Stimulated activated CD8-positive, alpha-beta memory T cell treated with anti-CD3 and anti-CD28 coated beads, Interleukin-12 subunit alpha, Interleukin-12 subunit beta, amount 100 ng/mL, for 1 hour (primary cell): ENCODE results near the gene SLC5A11.

Experiments
- DNase-seq: peaks from one replicate; pipeline ENCODE4 v3.0.0-alpha.2; 2020; ENCODE audit warnings: low read depth

SLC5A11 gene

DNA sequence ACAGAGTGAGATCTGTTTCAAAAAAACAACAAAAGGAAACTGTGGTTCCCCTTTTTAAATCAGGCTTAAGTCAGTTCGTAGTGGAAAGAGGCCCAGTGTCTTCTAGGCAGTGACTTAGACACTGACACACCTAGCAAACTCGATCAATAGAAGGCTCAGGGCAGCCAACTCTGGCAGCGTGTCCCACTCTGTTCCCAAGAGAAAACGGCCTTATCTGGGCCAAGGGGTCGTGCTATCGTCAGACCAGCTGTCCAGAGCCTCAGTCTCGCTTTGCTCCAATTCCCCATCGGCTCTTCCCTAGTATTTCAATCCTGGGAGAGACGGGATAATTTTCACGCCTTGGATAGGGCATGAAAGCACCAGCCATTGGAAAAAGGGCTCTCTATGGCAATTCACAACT, 72.9 kb downstream of the SLC5A11 start:
- DNase-seq: no peak

DNA sequence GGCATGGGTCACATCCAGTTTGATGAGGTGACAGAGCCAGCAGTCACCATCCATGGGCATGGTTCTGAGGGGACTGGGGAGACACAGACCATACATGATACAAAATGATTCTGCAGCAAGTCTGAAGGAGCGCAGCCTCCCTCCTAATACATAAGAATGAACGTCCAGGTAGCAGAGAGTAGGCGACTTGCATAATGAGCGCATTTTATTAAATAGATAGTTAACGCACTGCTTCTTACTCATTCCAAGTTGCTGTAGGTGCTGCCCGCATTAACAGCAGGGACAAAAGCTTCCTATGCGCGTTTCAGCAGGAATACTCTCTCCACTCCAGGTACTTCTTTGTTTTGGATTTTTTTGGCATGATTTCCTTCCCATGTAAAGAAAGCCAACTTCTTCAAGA, 73.8 kb downstream of the SLC5A11 start:
- DNase-seq: no peak

DNA sequence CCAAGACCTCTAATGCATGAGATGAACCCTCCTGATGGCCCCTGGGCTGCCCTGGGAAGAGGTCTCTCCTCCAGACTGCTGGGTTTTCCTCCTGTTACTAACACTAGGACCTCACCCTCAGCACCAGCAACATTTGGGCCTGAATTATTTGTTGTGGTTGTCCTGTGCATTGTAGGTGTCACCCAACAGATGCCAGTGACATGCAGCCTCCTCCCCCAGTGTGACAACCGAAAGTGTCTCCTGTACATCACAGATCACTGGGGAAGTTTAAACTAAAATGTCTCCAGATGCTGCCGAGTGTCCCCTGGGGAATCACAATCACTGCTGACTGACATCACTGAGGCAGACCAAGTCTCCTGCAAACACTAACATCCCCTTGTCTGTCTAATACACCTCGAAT, 74.8 kb downstream of the SLC5A11 start:
- no peak for DNase-seq

DNA sequence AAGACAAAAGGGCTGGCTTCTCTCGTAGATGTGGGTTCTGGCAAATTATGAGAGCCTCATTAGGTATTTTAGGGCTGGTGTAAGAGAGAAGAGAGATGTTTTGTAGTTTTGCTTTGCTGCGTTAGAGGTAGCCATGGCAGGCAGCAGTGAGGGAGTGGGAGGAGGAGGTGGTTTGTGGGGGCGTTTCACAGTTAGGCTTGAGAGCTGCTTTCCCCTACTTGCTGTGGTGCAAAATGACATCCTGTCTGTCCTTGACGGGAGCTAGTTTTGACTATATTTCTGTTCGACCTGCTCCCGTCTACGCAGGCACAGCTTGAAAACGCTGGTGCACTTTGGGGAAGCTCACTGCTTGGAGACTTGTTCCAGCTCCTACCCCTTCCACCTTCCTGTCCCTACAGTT, 75.5 kb downstream of the SLC5A11 start:
- DNase-seq: no peak

DNA sequence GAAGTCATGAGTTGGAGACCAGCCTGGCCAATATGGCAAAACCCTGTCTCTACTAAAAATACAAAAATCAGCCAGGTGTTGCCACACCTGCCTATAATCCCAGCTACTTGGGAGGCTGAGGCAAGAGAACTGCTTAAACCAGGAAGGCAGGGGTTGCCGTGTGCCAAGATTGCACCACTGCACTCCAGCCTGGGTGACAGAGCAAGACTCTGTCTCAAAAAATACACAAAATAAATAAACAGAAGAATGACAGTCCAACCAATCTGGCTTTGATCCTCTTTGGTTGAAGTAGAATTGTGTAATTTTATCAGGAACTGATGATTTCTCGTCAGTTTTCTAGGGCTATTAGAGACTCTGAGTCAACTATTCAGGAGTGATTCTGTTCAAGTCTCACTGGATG, 79.4 kb downstream of the SLC5A11 start:
- no peak for DNase-seq

DNA sequence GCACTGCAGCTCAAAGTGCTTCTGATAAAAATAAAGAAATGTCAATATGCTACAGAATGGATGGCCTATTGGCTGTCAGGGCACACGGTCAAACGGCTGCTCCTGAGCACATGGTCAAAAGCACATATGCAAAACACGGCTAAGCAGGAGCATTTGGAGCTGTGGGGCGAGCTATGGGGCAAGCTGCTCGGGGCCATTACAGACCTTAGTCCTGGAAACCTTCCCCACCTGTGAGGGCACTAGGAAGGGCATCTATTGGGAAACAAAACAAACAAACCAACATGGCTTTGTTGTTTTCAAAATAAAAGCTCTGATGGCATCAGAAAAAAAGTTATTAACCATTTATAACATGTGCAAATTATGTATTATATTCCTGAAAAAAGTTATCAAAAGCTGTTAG, 83.6 kb downstream of the SLC5A11 start:
- no peak for DNase-seq

DNA sequence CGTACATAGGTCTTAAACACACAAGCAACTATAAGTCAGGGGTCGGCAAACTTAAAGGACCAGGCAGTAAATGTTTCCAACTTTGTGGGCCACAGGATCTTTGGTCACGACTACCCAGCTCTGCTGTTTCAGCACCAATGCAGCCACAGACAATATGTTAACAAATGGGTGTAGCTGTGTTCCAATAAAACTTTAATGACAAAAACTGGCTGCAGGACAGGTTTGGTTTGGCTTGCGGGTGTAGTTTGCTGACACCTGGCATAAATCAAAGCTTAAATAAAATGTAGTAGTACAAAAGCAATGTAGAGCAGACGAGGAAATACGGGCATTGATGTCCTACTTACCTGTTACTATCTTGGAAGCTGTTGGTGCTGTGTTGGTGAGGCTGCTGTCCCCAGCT, 84.7 kb downstream of the SLC5A11 start:
- DNase-seq: no peak

DNA sequence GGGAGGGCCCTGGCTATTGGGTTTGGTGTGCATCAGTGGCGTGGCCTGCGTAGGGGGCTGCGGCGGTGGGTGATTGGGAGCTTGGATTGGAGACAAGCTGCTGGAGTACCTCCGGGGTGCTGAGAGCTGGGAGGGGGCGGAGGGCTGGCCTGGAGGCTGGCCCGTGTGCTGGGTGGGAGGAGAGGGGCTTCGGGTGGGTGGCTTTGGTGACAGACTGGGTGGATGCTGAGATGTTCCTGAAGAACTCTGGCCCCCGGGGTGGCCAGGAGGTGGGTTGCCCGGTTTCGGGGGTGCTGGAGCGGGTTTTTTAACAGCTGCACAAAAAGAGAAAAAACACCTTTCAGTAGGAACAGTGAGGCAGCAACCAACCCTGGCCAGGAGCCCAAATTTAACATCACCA, 85.3 kb downstream of the SLC5A11 start:
- no peak for DNase-seq

DNA sequence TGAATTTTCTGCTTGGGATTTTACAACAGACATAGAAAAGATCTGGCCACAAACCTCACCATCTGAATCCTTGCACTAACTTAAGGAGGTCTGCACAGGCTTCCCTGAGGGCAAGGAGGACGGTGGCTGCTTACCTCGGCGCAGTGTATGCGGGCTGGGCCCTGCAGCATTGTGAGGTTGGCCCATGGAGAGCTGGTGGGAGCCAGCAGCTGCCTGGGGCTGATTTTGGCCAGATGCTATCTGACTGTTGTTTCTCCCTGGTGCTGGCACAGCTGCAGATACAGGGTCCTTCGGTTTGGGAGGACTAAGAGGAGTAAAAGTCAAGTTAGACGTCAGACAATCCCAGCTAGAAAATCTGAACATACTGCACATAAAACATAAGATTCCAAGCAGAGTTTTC, 89.6 kb downstream of the SLC5A11 start:
- no peak for DNase-seq

DNA sequence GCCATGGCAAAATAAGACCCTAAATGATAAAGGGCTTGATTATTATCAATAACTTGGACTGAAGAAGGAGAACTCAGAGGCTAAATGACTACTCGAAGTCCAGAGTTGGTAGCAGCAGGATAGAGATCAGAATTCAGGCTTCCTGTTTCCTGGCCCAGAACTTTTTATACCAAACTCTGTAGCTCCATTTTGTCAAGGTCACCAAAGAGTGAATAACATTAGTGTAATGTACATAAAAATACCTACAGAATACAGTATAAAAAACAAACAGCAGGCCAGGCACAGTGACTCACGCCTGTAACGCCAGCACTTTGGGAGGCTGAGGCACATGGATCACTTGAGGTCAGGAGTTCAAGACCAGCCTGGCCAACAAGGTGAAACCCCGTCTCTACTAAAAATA, 90.4 kb downstream of the SLC5A11 start:
- no peak for DNase-seq

DNA sequence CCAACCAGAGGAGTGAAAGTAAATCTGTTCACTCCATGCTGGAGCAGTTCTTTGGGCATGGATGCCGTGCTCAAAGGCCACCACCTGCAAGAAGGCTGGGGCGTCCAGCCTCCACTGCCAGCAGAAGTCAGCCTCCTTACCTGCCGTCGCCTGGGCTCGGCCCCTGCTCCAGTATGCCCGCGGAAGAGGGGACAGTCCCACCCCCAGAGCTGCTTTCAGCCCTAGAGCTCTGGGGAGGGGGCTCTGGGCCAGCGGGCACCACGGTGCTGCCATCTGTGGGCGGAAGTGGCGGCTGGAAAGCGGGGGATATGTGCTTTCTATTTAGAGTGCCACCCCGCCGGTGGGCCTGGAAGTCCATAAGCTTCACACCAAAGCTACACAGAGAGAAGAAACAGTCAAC, 93.5 kb downstream of the SLC5A11 start:
- no peak for DNase-seq

DNA sequence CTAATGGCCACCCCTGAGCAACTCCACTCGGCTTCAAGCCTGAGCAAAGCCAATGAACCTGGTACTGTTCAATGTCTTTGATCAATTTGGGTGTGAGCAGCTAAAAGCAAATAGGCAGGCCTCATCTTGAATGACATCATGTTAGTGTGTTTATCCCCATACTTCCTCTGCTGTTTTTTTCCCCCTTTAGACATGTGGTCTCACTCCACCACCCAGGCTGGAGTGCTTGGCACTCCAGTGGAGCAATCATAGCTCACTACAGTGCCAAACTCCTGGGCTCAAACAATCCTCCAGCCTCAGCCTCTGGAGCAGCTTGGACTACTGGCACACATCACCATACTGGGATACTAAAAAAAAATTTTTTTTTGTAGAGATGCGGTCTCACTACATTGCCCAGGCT, 94.0 kb downstream of the SLC5A11 start:
- no peak for DNase-seq

DNA sequence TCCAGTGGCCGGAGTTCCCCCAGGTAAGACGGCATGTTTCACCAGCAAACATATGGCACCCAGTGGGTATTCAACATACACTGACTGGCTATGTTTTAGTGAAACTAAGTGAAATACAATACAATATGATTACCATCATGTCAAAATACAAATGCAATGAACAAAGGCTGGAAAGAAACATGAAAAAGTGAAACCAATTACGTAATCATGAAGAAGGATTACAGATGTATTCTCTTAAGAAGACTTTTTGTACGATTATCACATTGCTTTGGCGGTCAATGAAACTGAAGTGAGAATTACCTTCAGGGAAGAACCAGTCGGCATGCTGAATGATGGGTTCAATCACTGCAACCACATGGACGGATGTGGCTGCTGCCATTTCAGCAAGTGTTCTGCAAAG, 97.7 kb downstream of the SLC5A11 start:
- DNase-seq: no peak

DNA sequence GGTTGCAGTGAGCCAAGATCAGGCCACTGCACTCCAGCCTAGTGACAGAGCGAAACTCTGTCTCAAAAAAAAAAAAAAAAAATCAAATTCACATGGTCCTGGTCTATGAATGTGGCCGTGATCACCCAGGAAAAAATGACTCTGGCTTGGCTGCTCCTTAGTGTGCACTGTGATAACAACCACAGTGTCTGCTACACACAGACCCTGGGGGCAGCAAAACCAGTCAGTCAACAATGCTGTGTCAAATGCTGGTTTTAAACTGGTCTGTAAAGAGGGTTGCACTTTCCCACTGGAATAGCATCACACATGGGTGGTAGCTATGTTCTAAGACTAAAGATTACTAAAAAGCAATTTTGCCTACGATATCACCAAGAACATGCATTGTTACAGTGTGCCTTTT, 98.4 kb downstream of the SLC5A11 start:
- no peak for DNase-seq

DNA sequence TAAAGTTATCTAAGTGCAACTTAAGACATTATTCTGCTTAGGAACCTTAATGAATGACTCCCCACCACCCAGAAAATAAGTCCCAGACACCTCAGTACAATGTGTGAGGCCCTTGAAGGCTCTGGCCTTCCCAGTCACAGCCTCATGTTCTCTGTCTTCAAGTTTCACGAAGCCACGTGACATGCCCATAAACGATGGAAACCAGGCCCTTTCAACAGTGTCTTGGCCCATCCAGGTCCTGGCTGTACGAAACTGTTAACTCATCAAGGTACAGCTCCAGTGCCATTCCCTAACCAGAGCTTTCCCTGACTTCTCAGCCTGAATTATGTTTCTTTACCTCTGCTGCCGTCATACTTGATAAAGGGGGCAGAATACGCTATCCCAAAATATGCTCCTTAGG, 100.4 kb downstream of the SLC5A11 start:
- no peak for DNase-seq

DNA sequence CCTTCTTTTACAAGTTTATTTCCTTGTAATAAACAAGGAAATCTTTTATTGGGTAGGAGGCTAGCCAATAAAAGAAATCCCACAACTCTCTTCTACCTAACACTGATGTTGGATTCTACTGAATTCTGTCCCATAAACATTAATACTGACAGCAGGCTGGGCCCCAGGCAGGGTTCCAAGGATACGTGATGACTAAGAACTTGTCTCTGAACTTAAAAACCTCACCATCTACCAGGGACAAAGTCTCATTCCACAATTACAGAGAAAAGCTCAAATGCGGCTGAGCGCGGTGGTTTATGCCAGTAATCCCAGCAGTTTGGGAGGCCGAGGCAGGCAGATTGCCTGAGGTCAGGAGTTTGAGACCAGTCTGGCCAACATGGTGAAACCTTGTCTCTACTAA, 104.5 kb downstream of the SLC5A11 start:
- no peak for DNase-seq

DNA sequence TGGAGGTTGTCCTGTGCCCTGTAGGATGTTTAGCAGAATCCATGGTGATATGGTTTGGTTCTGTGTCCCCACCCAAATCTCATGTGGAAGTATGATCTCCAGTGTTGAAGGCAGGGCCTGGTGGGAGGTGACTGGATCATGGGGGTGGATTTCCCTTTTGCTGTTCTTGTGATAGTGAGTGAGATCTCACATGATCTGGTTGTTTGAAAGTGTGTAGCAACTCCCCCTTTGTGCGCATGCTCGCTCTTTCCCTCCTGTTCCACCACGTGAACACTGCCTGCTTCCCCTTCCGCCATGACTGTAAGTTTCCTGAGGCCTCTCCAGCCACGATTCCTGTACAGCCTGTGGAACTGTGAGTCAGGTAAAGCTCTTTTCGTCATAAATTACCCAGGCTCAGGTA, 107.5 kb downstream of the SLC5A11 start:
- DNase-seq: no peak

DNA sequence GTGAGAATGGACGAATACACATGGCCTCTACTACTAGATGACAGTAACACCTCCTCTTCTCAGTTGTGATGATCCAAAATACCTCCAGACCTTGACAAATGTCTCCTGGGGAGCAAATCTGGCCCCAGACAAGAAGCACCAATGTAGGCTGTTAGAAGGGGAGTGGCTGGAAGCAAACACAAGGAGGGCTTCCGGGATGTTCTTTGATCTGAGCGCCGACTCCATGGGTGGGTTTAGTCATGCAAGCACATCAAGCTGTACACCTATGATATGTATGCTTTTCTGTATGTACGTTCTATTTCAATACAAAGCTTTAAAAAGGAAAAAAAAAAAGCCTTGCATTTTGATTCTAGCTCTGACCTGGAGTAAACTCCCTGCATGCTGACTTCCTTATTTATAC, 108.0 kb downstream of the SLC5A11 start:
- DNase-seq: no peak

DNA sequence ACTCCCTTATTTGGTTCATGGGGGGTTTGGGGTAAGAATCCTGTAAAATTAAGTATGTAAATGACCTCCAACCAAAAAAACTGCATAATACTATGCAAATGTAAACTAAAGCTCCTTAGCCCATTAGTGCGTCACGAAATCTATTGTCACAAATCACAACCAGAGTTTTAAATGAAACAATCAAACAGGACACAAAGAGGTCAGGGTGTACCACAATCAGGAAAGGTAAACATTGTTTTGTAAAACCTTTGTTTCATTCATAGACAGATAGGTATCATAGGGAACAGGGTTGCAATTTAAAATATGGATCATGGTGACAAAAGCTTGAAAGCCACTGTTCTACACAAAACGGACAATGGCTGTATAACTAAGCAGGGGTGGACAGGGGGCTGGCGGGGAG, 108.4 kb downstream of the SLC5A11 start:
- no peak for DNase-seq

DNA sequence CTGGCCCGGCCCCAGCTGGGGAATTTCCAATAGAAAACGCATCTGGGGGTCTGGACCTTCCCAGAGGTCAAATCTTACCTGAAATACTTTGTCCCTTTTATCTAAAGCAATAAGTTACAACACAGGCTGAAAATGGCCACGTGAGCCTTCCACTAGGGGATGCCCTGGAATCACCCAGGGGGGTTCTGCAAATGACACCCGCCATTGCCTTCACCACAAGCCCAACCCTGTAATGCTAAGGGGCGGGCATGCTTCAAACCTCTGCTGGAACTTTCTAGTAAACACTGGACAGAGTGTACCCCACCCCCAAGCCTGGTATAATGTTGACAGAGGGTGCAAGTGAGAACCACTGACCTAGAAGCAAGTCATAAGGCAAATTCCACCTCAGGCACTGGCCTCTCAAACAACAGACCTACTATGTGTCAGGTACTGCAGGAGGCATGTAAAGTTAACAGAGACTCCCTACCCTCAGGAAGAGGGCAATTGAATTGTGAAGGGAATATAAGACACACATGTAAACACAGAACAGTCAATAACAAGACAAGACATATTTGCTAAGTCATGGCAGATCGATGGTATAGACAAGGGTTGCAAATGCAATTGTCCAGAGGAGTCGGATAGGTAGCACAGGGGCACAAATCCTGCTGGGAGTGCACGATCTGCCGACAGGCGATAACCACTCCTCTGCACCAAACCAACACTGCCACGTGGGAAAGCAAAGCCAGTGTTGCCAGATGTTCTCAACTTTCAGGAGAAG, 110.4 kb downstream of the SLC5A11 start:
- DNase-seq: no peak

DNA sequence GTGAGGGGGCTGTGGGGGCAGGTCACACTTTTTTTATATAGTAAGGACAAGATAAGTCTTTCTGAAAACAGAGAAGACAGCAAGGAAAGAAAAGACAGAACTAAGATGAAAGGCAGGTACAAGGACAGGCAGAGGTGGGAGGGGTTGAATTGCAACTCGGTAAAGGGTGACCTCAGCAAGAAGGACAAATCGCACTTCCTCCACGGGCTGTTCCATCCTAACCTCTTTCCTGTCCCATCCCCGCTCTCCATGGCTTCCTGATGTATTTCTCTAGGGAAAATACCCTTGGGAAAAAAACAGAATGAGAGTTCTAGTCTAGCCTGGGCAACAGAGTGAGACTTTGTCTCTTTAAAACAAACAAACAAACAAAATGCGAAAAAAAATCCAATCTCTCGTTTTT, 112.1 kb downstream of the SLC5A11 start:
- no peak for DNase-seq
